GM12891 (cell line): ENCODE data around the gene SLC15A5.

Experiments used
- DNase-seq: peaks from one replicate; pipeline ENCODE4 v3.0.0; 2011; ENCODE audit warnings: low spot score; ENCODE audit not compliant: insufficient read length
- FAIRE-seq: peaks from 2 replicates; lab custom pipeline; 2011; peaks lifted over from hg19 to GRCh38; lab: Jason Lieb, UNC
- PAX5 ChIP-seq: IDR thresholded peaks from 2 replicates; pipeline ENCODE4 v1.6.1; 2011; ENCODE audit warnings: low read length, moderate library complexity, mild to moderate bottlenecking; ENCODE audit not compliant: insufficient read depth, severe bottlenecking
- POLR2A ChIP-seq: IDR thresholded peaks from 2 replicates; pipeline ENCODE4 v1.6.1; 2011; ENCODE audit warnings: low read depth, low read length, control low read depth
- POLR2AphosphoS5 ChIP-seq: IDR thresholded peaks from 2 replicates; pipeline ENCODE4 v1.6.1; 2011; ENCODE audit warnings: low read depth, low read length, control low read depth
- POU2F2 ChIP-seq: IDR thresholded peaks from 2 replicates; pipeline ENCODE4 v1.6.1; 2011; ENCODE audit warnings: low read depth, mild to moderate bottlenecking, control low read depth, low read length, moderate library complexity
- SPI1 ChIP-seq: IDR thresholded peaks from 2 replicates; pipeline ENCODE4 v1.6.1; 2011; ENCODE audit warnings: low read depth, low read length, control low read depth
- TAF1 ChIP-seq: IDR thresholded peaks from 2 replicates; pipeline ENCODE4 v1.6.1; 2011; ENCODE audit warnings: low read depth, low read length, control low read depth

The SLC15A5 gene

GRCh38 chr12:16163901-16164300, 113.6 kb downstream of the SLC15A5 start:
- DNase-seq (no peak), FAIRE-seq (no peak)
- TF ChIP-seq SPI1 = no peak
- TF ChIP-seq POU2F2 = no peak
- no peak for TF ChIP-seq TAF1
- TF ChIP-seq POLR2AphosphoS5 = no peak
- TF ChIP-seq PAX5 = no peak
- TF ChIP-seq POLR2A = no peak

DNA sequence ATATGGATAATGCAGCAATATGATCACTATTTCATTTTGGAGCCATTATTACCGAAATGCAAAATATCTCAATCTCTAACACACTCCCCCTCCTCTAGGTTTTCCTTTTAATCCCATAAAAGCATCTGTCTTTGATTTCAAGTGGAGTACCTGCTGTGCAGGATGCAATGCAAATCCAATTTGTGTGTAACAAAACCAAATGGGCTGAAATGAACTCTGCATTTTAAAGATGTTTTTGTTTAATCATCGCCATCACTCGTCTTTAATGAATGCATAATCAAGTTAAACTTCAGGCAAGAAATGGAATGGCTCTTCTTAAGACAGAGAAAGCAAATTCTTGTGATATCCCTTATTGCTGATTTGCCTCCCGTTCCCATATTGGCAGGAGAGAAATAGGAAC, 114.3 kb downstream of the SLC15A5 start:
- no peak for FAIRE-seq
- TF ChIP-seq PAX5 = no peak
- TF ChIP-seq POLR2A = no peak
- no peak for DNase-seq

GRCh38 chr12:16159571-16159970, 117.9 kb downstream of the SLC15A5 start:
- TF ChIP-seq SPI1 (no peak), POU2F2 (no peak), POLR2A (no peak), TAF1 (no peak), PAX5 (no peak), POLR2AphosphoS5 (no peak)
- DNase-seq = no peak
- no peak for FAIRE-seq

DNA sequence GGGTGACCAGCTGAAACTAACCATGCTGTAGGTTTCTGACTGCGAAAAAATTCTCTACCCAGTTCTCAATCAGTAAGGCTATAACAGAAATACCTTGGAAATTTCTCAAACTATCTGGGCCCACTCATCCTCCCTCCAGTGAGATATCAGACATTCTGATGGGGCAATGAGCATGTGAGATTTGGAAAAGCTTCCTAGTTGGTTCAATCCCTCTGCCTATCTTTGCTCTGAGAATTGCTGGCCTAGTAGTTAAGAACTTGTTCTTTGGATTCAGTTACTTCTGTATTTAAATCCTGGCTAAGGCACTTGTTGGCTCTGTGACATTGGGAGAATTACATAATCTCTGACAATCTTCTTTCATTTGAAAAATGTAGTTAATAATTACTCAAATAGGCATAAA, 119.4 kb downstream of the SLC15A5 start:
- FAIRE-seq (no peak), DNase-seq (no peak)
- no peak for TF ChIP-seq SPI1
- TF ChIP-seq PAX5 = no peak
- no peak for TF ChIP-seq TAF1
- TF ChIP-seq POU2F2 = no peak
- no peak for TF ChIP-seq POLR2AphosphoS5
- TF ChIP-seq POLR2A = no peak

DNA sequence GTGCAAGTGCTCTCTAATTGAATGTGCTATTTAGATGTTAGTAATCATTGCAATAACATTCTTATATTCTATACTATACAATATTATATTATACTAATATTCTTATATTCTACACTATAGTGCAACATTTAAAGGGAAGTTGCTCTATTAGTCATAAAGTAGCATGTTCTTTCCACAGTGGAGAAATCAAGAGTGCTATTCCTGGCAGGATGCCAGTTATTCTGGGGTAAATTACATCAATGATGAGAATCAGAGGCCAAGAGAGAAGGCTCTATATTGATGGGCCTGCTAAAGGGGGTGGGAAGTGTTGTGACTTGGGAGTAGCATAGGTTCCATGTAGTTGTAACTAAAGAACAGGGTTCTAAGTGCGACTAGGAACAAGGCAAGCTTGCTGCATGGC, 121.5 kb downstream of the SLC15A5 start:
- DNase-seq = no peak
- no peak for FAIRE-seq
- no peak for TF ChIP-seq PAX5
- TF ChIP-seq TAF1 = no peak
- no peak for TF ChIP-seq POLR2A
- TF ChIP-seq SPI1 = no peak
- TF ChIP-seq POU2F2 = no peak

DNA sequence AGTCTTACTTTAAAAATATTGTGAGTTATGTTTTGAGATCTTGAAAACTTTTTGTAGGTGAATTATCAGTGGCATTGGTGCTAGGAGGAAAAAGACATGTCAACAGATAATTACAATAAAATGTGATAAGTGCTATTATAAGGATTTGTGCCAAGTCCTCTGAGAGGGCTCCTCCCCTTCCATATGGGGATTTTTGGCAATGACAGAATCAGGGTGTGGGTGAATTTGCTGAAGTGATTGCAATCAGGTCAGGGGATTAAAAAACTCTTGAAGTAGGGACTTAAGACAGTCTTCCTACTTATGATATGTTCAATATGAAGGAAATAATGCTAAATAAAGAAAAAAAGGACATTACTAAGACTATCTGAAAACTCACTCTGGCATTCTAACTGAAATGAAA, 122.5 kb downstream of the SLC15A5 start:
- FAIRE-seq (no peak), DNase-seq (no peak)
- TF ChIP-seq PAX5 = no peak
- no peak for TF ChIP-seq SPI1
- no peak for TF ChIP-seq POU2F2
- TF ChIP-seq POLR2AphosphoS5 = no peak
- TF ChIP-seq POLR2A = no peak
- no peak for TF ChIP-seq TAF1

- FAIRE-seq = no peak
- TF ChIP-seq PAX5 (no peak), TAF1 (no peak), POU2F2 (no peak), POLR2A (no peak), POLR2AphosphoS5 (no peak), SPI1 (no peak)
- no peak for DNase-seq
These were observed 124.4 kb downstream of the SLC15A5 start for GRCh38 chr12:16152885-16153673.

DNA sequence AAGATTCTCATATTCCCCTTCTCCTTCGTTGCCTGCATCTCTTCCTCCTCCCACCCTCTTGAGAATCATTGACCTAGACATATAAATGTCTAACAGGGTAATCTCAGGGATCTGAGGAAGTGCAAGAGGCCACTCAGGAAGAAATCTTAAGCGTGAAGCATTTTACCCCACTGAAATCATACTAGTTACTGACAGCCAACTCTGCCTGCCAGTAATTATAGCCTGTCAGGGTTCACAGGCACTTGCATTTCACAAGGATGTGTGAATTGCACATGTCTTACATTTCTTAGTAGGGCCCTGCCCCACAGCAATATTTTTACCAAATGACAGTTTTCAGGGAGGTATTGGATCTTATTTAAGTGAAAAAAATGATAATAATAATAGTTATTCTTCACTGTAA, 127.2 kb downstream of the SLC15A5 start:
- DNase-seq = no peak
- FAIRE-seq = no peak
- TF ChIP-seq POLR2A = no peak
- no peak for TF ChIP-seq POU2F2
- no peak for TF ChIP-seq PAX5
- no peak for TF ChIP-seq TAF1
- TF ChIP-seq POLR2AphosphoS5 = no peak
- no peak for TF ChIP-seq SPI1

GRCh38 chr12:16148938-16149337, 128.5 kb downstream of the SLC15A5 start:
- DNase-seq (no peak), FAIRE-seq (no peak)
- TF ChIP-seq POLR2A = no peak
